Measurements from ENCODE around the gene OR2B2.
A peak's percentile ranks its signal among the peaks of the same experiment; 100 is the strongest.

The OR2B2 gene

GRCh38 chr6:27866357-27867050, 45.7 kb downstream of the OR2B2 start:
- peak; percentile 77 for DNase-seq

DNA sequence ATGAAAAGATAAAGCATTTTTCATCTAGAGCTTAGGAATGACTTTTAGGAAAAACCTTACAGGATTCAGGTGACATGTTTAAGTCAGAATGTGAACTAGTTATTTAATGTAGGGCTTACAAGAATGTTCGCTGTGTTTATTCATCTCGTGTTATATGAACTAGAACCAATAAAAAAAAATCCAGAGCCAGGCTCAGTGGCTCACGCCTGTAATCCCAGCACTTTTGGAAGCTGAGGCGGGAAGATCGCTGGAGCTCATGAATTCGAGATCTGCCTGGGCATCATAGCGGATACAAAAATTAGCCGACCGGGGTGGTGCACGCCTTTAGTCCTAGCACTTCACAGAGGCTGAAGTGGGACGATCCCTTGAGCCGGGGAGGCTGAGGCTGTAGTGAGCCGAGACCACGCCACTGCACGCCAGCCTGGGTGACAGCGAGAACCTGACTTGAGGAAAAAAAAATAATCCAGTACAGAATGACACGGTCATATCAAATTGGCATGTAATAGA, 46.3 kb downstream of the OR2B2 start:
- peak; percentile 74 for DNase-seq

- DNase-seq: peak; percentile 88
Measured at GRCh38 chr6:27864906-27865849, 47.0 kb downstream of the OR2B2 start.

GRCh38 chr6:27863962-27864905, 48.0 kb downstream of the OR2B2 start:
- peak; percentile 70 for DNase-seq

GRCh38 chr6:27862396-27863066, 49.7 kb downstream of the OR2B2 start:
- DNase-seq: no peak

DNA sequence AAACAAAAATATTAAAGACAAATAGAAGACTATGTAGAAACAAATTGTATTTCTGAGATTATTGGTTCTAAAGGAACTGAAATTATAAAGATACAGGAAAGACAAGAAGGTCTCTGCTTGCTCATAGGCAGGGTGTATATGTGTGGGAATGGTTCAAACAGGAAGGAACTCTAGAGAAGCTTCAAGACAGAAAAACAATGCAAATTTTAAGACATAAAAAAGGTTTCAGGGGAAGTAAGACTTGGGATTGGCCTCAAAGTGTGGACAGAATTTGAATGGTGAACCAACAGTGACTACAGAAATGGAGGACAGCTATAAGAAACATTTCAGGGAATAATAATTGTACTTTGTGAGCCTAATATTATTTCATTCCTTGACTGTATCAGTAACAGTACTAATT, 50.3 kb downstream of the OR2B2 start:
- no peak for DNase-seq

DNA sequence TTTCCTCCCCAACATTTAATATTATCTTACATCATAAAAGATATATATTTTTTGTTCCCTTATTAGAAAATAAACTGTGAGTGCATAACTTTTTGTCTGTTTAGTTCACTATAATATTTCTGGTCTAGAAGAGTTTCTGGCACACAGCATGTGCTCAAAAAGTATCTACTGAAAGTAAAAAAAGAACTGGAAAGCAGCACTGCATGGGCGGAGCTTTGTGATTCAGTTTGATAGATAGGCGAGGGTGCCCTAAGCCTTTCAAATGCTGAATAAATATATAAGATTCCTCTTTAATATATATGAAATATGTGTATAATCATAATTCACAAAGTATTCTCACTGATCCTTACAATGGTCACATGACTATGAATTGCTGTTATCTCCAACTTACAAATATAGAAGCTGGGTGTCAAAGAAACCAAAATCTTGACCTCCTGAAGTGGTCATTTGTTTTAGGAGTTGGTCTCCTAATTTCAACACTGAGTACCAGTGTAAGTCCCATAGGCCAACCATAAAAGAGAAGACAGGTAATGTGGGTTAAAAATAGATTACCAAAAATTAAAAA, 50.8 kb downstream of the OR2B2 start:
- no peak for DNase-seq

All from activated CD8-positive, alpha-beta memory T cell treated with anti-CD3 and anti-CD28 coated beads for 24 hours (primary cell).